A549 (cell line): Measurements from ENCODE around the gene ZNF831.

Experiments
- CHD4 ChIP-seq: fragments of 200-600 bp; sonication (generic); IDR thresholded peaks from 2 replicates; pipeline ENCODE4 v1.6.1; 2016; ENCODE audit warnings: antibody characterized with exemption, mild to moderate bottlenecking, borderline replicate concordance
- CTCF ChIP-seq: fragments of >200 bp; sonication (Bioruptor Twin); formaldehyde crosslinking; IDR thresholded peaks from 3 replicates; pipeline ENCODE4 v1.5.1; 2016
- E2F6 ChIP-seq: IDR thresholded peaks from 2 replicates; pipeline ENCODE4 v1.6.1; 2012; ENCODE audit warnings: low read depth, borderline replicate concordance
- REST ChIP-seq: fragments of 200-600 bp; sonication (generic); IDR thresholded peaks from 2 replicates; pipeline ENCODE4 v1.6.1; 2016; ENCODE audit warnings: antibody characterized with exemption, mild to moderate bottlenecking, moderate library complexity
- RFX5 ChIP-seq: fragments of 450-650 bp; IDR thresholded peaks from 2 replicates; pipeline ENCODE4 v1.7.1; 2014; ENCODE audit warnings: antibody characterized with exemption, mild to moderate bottlenecking, moderate library complexity
- SMC3 ChIP-seq: fragments of >200 bp; sonication (Bioruptor Twin); formaldehyde crosslinking; IDR thresholded peaks from 3 replicates; pipeline ENCODE4 v1.6.1; 2018; ENCODE audit warnings: inconsistent platforms

- no peak for TF ChIP-seq RFX5
- TF ChIP-seq SMC3, result no peak
- TF ChIP-seq CTCF, result no peak
- no peak for TF ChIP-seq REST
- TF ChIP-seq E2F6, result no peak
- TF ChIP-seq CHD4, result no peak
Observed at GRCh38 chr20:59255256-59255655, 91.6 kb downstream of the ZNF831 start.
